NCI-H345 treated with DMSO at 0.1 percent for 48 hours (cell line): ENCODE measurements around the gene TDP2.
"Not testable (repeated sequence)": the region's sequence is repeated elsewhere in the genome, so short reads cannot be mapped to it uniquely, and the experiment has no call there.

ENCODE experiments used
- DNase-seq: peaks from one replicate; lab custom pipeline; 2025; ENCODE audit not compliant: unreplicated experiment; lab: John Stamatoyannopoulos, UW

Gene TDP2

DNA sequence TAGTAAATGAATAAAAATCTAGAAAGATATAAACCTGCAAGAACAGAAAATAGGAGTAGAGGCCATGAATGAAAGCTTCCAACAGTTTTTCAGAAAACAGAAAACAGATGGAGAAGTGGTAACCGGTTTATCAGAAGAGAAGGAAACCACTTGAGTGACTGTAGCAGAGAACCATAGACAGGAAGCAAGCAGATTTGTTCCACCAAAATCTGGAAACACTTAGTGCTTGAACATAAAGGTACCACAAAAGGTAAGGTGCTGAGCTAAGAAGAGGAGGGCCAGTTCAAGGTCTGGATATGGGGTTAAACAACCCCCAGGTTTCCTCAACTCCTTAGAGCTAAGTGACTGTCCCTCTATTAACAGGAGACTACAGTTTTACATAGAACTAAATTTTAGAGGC lies 11.5 kb downstream of the TDP2 start:
- no peak for DNase-seq

- no peak for DNase-seq
Observed at GRCh38 chr6:24650365-24650764, 16.3 kb downstream of the TDP2 start.

- no peak for DNase-seq
Observed at GRCh38 chr6:24649691-24650090, 17.0 kb downstream of the TDP2 start.

DNA sequence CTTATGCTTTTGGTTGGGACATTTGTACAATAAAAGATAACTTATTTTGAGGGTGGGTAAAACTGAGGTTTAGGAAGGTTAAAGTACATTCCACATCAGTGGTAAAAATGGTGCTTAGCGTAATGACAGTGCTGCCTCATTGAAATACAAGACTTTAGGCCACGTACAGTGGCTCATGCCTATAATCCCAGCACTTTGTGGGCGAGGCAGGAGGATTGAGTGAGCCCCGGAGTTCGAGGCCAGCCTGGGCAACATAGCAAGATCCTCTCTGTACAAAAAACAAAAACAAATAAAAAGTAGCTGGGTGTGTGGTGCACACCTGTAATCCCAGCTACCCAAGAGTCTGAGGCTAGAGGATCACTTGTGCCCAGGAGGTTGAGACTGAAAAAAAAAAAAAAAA lies 18.4 kb downstream of the TDP2 start:
- no peak for DNase-seq

DNA sequence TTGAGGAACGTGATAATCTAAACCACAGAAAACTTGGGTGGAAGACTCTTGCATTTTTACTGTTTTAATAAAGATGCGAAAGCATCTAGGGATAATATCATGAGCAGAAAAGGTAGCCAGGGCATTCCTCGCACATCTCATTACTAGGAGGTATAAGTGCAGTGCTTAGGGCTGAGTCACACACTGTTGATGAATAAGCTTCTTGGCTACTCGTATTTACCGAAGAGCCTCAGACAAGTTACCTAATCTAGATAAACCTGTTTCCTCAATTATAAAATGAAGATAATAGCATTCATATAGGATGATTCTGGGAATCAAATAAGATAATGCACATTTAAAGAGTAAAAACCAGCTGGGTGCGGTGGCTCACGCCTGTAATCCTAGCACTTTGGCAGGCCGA lies 19.9 kb downstream of the TDP2 start:
- no peak for DNase-seq

- no peak for DNase-seq
Observed at GRCh38 chr6:24644377-24644776, 22.3 kb downstream of the TDP2 start.

DNA sequence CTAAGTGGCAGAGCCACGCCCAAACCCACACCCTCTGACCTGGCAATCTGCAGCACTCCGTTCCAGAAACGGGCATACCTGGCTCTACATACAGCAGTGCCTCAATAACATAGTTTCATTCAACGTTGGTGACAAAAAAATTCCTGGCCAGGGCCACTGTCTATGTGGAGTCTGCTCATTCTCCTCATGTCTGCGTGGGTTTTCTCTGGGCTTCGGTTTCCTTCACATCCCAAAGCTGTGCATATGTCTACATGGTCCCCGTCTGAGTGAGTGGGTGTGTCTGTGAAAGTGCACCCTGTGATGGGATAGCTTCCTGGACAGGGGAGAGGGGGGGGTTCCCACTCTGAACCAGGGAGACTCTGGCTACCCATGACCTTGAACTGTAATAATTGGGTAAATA lies 22.8 kb downstream of the TDP2 start:
- DNase-seq = no peak

DNA sequence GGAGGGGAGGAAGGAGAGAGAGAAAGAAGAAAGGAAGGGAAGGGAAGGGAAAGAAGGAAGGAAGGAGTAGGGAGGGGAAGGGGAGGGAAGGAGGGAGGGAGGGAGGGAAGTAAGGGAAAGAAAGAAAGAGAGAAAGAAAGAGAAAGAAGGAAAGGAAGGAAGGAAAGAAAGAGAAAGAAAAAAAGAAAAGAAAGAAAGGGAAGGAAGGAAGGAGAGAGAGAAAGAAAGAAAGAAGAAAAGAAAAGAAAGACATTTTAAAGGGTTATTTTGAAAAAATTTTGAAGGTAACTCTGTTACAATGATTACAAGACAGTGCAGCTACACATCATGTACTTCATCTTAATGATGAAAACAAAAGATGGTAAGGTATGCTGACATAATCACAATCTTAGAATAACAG lies 24.6 kb downstream of the TDP2 start:
- no peak for DNase-seq

DNA sequence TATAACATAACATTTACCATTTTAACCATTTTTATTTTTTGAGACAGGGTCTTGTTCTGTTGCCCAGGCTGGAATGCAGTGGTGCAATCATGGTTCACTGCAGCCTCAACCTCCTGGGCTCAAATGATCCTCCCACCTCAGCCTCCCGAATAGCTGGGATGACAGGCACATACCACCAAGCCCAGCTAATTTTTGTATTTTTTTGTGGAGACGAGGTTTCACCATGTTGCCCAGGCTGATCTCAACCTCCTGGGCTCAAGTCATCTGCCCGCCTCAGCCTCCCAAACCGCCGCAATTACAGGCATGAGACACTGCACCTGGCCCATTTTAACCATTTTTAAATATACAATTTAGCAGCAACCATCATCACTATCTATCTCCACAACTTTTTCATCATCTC lies 26.1 kb downstream of the TDP2 start:
- not testable (repeated sequence) for DNase-seq

DNA sequence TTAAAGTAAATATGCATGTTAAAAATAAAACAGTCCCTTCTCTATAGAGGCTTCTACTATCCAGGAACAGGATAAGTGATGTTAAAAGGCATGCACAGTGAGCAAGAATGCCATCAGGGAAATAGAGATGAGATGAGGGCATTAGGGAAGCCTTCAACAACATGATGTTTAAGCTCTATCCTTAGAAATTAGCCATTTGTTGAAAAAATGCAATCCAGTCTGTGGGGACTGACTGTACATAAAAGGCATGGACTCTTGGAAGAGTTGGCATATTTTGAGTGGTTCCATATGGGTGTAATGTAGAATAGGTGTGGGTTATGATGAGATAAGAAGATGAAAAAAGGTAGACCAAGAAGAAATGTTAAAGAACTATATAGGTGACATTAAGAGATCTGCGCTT lies 26.5 kb downstream of the TDP2 start:
- DNase-seq = no peak

DNA sequence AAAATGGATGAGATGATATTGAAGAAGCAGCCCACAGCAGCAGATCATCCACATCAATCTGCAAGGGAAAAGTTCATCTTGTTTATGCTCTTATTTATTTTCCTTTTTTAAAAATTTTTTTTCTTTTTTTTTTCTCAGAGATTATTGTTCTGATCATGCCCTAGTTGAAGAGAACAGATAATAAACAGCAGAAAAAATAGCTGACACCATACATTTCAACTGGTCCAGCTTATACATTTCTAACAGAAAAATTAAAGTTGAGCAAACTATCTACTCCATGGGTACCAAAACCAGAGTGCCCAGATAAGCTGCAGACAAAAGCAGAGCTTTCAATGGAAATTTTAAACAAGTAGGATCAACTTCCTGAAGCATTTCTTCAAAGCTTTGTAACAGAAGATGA lies 30.0 kb downstream of the TDP2 start:
- DNase-seq = no peak

DNA sequence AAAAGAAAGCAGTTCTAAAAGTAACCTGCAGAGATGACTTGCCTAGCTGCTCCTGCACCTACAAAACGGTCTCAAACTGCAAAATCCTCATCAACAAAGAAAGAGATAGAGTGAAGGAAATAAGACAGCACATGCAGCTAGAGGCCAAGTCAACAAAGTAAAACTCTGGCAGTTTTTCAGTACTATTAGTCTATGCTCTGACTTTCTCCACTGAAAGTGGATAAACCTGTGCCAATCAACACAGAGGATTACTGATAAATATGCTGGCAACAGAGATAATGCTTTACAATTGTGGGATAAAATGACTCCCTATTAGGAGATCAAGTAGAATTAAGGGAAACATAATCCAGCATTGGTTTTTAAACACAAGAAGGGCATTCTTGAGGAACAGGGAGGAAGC lies 34.1 kb downstream of the TDP2 start:
- no peak for DNase-seq

GRCh38 chr6:24631671-24632070 lies 35.0 kb downstream of the TDP2 start:
- no peak for DNase-seq

DNA sequence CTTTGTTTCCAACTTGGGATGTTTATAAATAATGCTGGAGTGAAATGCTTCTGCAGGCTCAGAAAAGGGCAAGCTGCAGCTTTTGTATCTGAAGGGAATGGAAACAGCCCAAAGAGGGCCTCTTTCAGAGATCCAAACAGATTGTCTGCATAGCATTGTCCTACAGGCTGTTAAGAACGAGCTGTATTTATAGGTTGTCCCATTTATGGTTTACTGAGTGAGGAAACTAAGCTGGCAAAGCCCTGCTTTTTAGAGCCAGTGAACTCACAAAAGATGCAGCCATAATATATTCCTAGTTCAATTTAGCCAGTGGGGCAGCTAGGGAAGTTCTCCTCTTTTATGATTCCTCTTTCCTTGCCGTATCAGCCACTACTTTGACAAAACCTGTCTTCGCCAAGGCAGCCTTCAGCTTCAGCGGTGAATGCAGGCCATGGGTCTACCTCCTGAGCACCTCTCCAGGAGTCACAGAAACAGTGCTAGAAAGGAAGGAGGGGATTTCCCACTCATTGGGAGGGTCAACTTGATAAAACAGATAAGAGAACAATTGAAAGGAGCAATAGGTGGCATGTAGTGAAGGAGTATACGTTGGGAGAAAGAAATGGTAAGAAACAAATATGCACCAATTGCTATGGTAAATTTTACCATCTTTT lies 35.7 kb downstream of the TDP2 start:
- DNase-seq = no peak

DNA sequence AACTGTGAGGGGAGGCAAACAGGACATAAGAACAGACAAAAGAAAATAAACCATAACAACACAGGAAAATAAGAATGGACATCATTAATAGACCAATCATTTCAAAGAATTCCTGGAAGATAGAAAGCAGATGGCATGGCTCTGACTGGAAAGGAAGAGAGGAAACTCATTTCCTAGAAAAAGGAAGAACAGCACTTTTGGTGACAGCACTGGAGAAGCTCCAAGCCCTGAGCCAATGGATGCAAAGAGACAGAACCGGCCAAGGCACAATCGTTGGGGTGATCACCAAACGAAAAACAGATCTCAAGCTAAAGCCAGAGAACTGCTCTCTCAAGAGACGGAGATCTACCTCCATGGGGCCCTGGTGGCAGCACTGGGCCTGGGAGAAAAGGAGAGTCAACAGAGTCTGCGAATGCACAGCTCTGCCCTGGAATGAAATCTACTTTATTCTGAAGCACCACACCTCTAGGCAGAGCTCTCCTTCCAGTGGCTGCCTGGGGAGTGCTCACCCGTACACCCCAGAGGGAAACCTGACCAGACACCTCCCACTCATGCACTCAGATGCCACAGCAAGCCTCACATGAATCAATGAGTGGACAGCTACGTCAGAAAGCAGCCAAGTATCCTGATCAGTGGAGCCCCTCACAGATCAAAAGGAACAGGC lies 44.9 kb downstream of the TDP2 start:
- DNase-seq = no peak

GRCh38 chr6:24620637-24621036 lies 46.1 kb downstream of the TDP2 start:
- no peak for DNase-seq

GRCh38 chr6:24619661-24620060 lies 47.0 kb downstream of the TDP2 start:
- no peak for DNase-seq

DNA sequence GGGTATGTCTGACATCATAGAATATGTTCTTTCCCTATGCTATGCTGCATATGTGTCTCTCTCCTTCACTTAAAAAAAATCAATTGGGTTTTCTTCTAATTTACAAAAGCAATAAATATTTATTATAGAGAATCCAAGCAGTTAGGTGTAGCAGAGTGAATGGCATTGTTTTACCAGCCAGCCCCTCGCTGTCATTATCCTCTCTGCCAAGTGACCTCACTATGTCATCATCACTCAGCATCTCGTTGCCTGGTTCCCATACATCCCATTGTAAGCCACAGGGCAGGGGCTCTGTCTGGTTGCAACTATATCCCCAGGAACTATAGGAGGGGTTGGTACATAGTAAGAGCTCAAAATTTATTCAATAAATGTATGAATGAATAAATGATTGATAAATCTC lies 52.1 kb downstream of the TDP2 start:
- no peak for DNase-seq

DNA sequence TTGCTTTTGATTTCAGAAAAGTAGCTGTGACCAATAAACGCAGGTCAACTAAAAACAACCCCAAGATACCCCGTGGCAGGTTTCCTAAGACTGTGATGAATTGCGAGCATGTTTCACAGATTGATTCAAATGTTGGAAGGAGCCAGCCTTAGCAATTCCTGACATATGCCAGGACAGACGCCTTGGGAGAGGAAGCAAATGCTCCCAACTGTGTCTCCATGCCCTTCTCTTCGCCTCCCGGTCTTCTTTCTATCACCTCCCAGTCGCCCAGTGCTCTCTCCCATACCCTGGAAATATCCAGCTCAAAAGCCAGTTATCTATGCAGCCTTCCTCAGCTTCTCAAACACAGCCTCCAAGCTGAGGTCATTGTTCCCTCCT lies 52.7 kb downstream of the TDP2 start:
- DNase-seq = no peak

- DNase-seq = no peak
Observed at GRCh38 chr6:24613361-24614042, 53.2 kb downstream of the TDP2 start.

- no peak for DNase-seq
Observed at GRCh38 chr6:24610672-24611071, 56.0 kb downstream of the TDP2 start.

- no peak for DNase-seq
Observed at GRCh38 chr6:24607310-24608105, 59.2 kb downstream of the TDP2 start.
